MG63 (cell line): Measurements from ENCODE around the gene USP37. TPM values are rescaled to one million over a fixed set of nuclear protein-coding genes. Genes with fewer than 3 reads are reported as not detected.

Experiments used
- DNase-seq: peaks from one replicate; pipeline ENCODE4 v3.0.0-alpha.2; 2020
- H3K27me3 ChIP-seq: fragments of 250-450 bp; sonication (Bioruptor Pico); 2 replicates; pipeline ENCODE4 v1.5.1; 2020; ENCODE audit warnings: mild to moderate bottlenecking, moderate library complexity
- H3K36me3 ChIP-seq: fragments of 250-450 bp; sonication (Bioruptor Pico); 2 replicates; pipeline ENCODE4 v1.5.1; 2020; ENCODE audit warnings: mild to moderate bottlenecking, moderate library complexity
- H3K4me3 ChIP-seq: fragments of 250-450 bp; sonication (Bioruptor Pico); 2 replicates; pipeline ENCODE4 v1.5.1; 2020; ENCODE audit warnings: mild to moderate bottlenecking, moderate library complexity
- H3K9me3 ChIP-seq: fragments of 250-450 bp; sonication (Bioruptor Pico); 2 replicates; pipeline ENCODE4 v1.5.1; 2020; ENCODE audit warnings: mild to moderate bottlenecking, moderate library complexity
- total RNA-seq: library from RNA; depleted of rRNA; stranded (reverse); fragments of >200 nt; shearing (Covaris generic); gene quantifications from 2 replicates; pipeline ENCODE4 v1.2.3, GENCODE V29; 2014; ENCODE audit warnings: low replicate concordance; rRNA removed

The USP37 gene
- total RNA-seq = 4.9 and 6.8 TPM in 2 replicates

DNA sequence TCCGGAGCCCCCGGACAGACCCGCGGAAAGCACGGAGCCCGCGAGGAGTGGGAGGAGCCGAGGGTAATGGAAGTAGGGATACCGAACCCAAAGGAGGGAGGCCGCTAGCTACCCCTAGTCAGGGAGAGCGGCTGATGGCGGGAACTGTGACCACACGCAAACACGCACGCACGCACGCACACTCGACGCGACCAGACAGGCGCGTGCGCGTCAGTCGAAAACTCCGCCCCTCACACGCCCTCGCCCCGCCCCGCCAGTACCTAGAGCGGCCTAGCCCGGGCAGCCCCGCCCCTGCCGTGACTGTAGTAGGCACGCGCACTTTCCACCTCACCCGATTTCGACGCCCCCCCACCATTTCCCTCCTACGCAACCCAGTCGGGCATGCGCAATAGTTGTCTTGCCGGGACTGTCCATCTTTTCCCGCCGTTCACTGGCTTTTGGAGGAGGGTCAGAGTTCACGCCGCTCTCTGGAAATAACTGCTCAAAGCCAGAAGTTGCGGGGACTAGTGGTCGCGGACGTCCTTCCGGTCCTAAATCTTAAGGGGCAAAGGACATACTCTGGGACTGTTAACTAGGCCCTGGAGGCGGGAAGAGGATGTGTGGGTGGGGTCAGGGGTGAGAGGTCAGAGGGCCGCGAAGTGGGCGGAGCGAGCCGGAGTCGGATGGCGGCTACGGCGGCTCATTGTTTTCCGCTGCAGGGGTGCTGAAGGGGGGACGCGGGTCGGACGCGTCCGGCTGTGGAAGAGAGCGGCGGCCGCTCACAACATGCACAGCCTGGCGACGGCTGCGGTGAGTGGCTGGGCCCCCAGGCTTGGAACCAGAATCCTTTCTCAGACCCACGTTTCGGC lies at the start of gene USP37, which contains the start of gene CNOT9:
Gene USP37, minus strand, starts transcription at position 162 of the 848 bp plus-strand sequence. CDS start 9,698 bp downstream, outside the sequence.
Gene CNOT9, plus strand, starts transcription at position 650 of the 848 bp plus-strand sequence. Its CDS starts 116 bp downstream, at position 766.
- DNase-seq = peak; percentile 98
- H3K27me3 ChIP-seq = no peaks in the 10 kb centered on the region
- peak within 1 kb of the TSS; percentile 90 for H3K4me3 ChIP-seq
- peaks cover 50% of the 10 kb centered on the region for H3K36me3 ChIP-seq
- H3K9me3 ChIP-seq = no peaks in the 10 kb centered on the region

- Histone ChIP-seq H3K4me3 (no peak overlapping the region), H3K27me3 (no peaks in the 10 kb centered on the region), H3K36me3 (no peaks in the 10 kb centered on the region), H3K9me3 (no peaks in the 10 kb centered on the region)
- no peak for DNase-seq
These were observed 47.7 kb upstream of the USP37 start for GRCh38 chr2:218615868-218616315.

DNA sequence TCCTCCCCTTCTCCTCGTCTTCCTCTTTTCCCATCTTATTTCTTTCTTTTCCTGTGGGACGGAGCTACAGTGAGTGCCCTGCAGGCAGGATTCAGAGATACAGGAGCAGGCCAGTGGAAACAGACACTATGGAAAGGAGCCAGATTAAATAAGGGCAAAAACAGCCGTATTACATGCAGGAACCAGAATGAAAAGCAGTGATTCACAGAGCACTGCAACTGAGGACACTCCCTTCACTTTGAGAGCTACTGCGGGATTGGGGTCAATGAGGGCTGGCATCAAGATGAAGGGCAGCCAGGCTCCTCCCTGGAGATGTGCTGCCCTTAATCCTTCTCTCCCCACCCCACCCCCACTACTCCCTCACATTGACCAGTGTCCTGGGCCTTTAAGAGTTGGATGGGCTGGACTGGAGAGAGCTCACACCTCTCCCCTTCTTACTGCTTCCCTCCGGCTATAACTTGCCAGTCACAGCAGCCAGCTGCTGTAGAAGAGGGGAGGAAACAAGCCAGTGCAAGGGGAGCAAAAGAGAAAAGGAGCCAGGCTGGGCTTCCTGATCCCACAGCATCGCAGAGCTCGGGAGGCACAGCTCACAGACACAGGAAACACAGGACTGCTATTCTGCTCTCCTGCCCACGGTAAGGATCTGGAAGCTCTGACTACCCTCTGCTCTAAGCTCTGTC lies 39.4 kb upstream of the USP37 start, which contains the start of gene PLCD4:
Gene PLCD4, plus strand, starts transcription at position 464 of the 680 bp plus-strand sequence. CDS start 7,841 bp downstream, outside the sequence.
- H3K27me3 ChIP-seq = no peaks in the 10 kb centered on the region
- no peaks in the 10 kb centered on the region for H3K36me3 ChIP-seq
- H3K9me3 ChIP-seq = no peaks in the 10 kb centered on the region
- no peak within 1 kb of the TSS; the same call in 1 of the 2 replicates for H3K4me3 ChIP-seq
- peak; percentile 50 for DNase-seq

- peak; percentile 43 for DNase-seq
- Histone ChIP-seq H3K36me3 (no peaks in the 10 kb centered on the region), H3K4me3 (no peak overlapping the region), H3K9me3 (no peaks in the 10 kb centered on the region), H3K27me3 (no peaks in the 10 kb centered on the region)
These were observed 37.3 kb upstream of the USP37 start for GRCh38 chr2:218605432-218605831.

GRCh38 chr2:218585541-218585940 lies 17.4 kb upstream of the USP37 start:
- Histone ChIP-seq H3K36me3 (peaks cover 78% of the 10 kb centered on the region), H3K9me3 (no peaks in the 10 kb centered on the region), H3K27me3 (no peaks in the 10 kb centered on the region), H3K4me3 (no peak overlapping the region)
- DNase-seq = no peak

DNA sequence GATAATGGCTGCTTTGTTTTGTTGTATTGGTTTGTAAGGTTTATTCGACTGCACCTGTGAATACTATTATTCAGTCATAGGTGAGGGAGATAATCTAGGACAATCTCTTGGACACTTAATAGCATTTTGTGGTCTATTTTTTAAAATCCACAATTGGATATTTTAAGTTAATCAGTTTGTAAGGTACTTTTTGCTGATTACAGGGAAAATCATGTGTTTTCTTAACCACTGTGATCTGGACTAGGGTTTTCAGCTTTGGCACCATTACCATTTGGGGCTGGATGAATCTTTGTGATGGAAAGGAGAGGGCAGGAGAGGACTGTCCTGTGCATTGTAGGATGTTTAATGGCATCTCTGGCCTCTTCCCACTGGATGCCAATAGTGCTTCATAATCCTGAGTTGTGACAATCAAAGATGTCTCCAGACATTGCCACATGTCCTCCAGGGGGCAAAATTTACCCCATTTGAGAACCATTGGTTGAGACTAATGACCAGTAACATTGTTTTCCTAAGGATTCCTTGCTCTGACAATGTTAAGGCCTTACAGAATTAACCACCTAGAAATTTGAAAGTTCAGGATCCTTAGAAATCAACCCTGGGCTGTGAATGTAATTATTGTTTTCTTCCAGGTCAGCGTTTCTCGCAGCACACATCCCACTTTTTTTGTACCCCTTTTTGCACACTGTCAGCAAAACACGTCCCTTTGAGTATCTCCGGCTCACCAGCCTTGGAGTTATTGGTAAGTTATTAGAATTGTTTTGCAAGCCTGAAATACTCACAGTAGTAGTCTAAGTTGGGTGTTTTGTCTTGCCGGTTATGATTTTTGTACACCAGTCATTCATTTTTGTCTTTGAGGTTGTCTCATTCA lies 16.1 kb upstream of the USP37 start:
- no peaks in the 10 kb centered on the region for H3K9me3 ChIP-seq
- H3K36me3 ChIP-seq = peaks cover 75% of the 10 kb centered on the region

GRCh38 chr2:218582076-218582475 lies 13.9 kb upstream of the USP37 start:
- Histone ChIP-seq H3K27me3 (no peaks in the 10 kb centered on the region), H3K4me3 (no peak overlapping the region), H3K9me3 (no peaks in the 10 kb centered on the region), H3K36me3 (peaks cover 74% of the 10 kb centered on the region)
- DNase-seq = no peak

More for the DNA sequence above, 16.1 kb upstream of the USP37 start:
- no peak for DNase-seq
- Histone ChIP-seq H3K4me3 (no peak overlapping the region), H3K27me3 (no peaks in the 10 kb centered on the region)

- Histone ChIP-seq H3K9me3 (no peaks in the 10 kb centered on the region), H3K36me3 (peaks cover 66% of the 10 kb centered on the region), H3K27me3 (no peaks in the 10 kb centered on the region), H3K4me3 (no peak overlapping the region)
- DNase-seq = no peak
These were observed 10.2 kb upstream of the USP37 start for GRCh38 chr2:218578272-218578877.

DNA sequence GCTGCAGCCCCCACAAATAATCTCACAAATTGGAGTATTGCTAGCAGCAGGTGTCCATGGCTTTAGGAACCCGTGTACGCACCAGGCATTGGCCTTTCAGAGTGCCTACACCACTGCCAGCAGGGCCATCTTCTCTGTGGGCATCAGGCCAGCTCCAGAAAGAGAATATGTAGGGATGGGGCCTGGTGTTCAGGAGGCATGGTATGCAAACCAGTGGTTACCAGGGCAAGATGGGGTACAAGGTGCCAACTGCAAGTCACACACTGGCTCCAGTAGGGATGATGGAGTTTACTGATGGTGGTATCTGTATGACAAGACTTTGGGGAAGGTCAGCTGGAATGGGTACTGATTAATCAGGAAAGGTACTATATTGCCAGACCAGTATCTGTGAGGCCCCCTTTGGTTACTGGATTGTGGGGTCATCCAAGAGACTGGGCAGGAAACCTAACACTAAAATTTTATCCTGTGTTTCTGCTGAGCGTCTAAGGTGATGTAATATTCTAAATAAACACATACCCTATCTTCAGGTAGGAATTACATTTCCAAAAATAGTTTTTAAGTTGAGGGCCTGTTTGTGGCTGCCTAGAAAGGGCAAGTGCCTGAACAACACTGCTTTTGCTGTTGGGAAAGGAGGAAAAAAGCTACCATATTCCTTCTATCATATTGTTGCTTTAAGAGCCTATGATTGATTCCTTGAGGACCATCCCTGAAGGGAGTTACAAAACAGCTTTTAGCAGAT lies 9.5 kb upstream of the USP37 start:
- Histone ChIP-seq H3K4me3 (no peak overlapping the region), H3K36me3 (peaks cover 67% of the 10 kb centered on the region), H3K27me3 (no peaks in the 10 kb centered on the region), H3K9me3 (no peaks in the 10 kb centered on the region)
- DNase-seq = no peak

DNA sequence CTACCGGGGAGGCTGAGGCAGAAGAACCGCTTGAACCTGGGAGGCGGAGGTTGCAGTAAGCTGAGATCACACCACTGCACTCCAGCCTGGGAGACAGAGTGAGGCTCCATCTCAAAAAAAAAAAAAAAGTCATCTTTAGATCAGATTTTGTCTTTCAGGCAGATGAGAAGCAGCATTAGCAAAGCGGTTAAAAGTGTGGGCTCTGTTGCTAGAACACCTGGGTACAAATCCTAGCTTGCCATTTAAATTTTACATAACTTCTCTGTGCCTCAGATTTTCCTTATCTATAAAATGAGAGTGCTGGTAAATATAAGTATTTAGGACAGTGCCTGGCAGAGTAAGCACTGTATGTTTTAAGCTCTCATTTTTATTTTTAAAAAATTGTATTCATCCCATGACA lies 8.7 kb upstream of the USP37 start:
- no peaks in the 10 kb centered on the region for H3K27me3 ChIP-seq
- H3K4me3 ChIP-seq = no peak overlapping the region
- no peak for DNase-seq
- peaks cover 70% of the 10 kb centered on the region for H3K36me3 ChIP-seq
- no peaks in the 10 kb centered on the region for H3K9me3 ChIP-seq

DNA sequence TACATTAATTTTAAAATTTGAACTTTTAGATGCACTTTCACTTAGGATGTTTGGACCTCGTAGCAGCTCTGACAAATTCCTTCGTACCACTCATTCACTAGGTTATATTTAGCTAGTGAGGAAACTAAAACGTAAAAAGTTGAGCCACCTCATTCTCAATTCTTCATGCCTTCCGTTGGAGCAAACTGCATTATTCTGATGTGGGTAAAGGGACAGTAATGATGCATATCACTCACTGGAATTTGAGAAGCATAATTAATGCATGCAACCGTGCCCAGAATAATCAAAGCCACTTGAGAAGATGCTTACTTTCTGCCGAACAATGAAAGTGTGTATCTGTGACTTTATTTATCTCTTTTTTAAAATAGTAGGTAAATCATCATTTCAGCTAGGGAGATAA lies 2.7 kb upstream of the USP37 start:
- Histone ChIP-seq H3K36me3 (peaks cover 50% of the 10 kb centered on the region), H3K4me3 (peak overlapping the region; percentile 90), H3K9me3 (no peaks in the 10 kb centered on the region), H3K27me3 (no peaks in the 10 kb centered on the region)
- no peak for DNase-seq

GRCh38 chr2:218569661-218570500 lies 1.7 kb upstream of the USP37 start:
- Histone ChIP-seq H3K36me3 (peaks cover 53% of the 10 kb centered on the region), H3K9me3 (no peaks in the 10 kb centered on the region), H3K4me3 (peak overlapping the region; percentile 90), H3K27me3 (no peaks in the 10 kb centered on the region)
- DNase-seq = peak; percentile 32

- no peaks in the 10 kb centered on the region for H3K9me3 ChIP-seq
- peak overlapping the region; percentile 90 for H3K4me3 ChIP-seq
- peaks cover 53% of the 10 kb centered on the region for H3K36me3 ChIP-seq
- no peaks in the 10 kb centered on the region for H3K27me3 ChIP-seq
- peak; percentile 56 for DNase-seq
These were observed 884 bp upstream of the USP37 start for GRCh38 chr2:218569038-218569431.

DNA sequence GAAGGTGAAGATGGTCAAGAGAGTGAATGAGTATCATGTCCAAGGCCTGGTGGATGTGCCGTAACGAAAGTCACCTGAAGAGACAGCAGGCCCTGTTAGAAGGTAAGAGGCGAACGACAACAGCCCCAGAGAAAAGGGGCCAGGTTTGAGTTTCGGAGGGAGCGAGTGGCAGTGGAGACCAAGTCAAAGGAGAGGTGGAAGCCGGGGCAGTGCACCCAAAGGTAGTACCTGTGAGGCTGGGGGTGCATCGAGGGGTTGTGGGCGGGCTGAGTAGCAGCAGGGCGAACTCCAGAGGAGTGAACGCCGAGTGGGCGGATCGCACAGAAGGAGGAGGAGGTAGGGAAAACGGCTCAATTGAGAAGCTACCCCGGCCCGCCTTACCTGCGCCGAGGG lies 358 bp downstream of the USP37 start:
- H3K27me3 ChIP-seq = no peaks in the 10 kb centered on the region
- DNase-seq = no peak

GRCh38 chr2:218566296-218566695 lies 1.9 kb downstream of the USP37 start:
- H3K4me3 ChIP-seq = no peak overlapping the region
- H3K36me3 ChIP-seq = peaks cover 52% of the 10 kb centered on the region
- H3K27me3 ChIP-seq = no peaks in the 10 kb centered on the region
- no peaks in the 10 kb centered on the region for H3K9me3 ChIP-seq
- DNase-seq = no peak

More for the DNA sequence above, 358 bp downstream of the USP37 start:
- peak overlapping the region; percentile 90 for H3K4me3 ChIP-seq
- H3K36me3 ChIP-seq = peaks cover 50% of the 10 kb centered on the region
- H3K9me3 ChIP-seq = no peaks in the 10 kb centered on the region
